H1 (cell line): ENCODE data around the gene LNPEP. TPM values are rescaled to one million over a fixed set of nuclear protein-coding genes. Genes with fewer than 3 reads are reported as not detected.

Experiments
- CTCF ChIA-PET: fragments of 300-600 bp; sonication (Branson Sonifier 250); formaldehyde crosslinking; loops from one replicate; lab custom pipeline; 2021; ENCODE audit not compliant: partially characterized antibody; lab: Charles Lee
- POLR2A ChIA-PET: fragments of 300-600 bp; sonication (Branson Sonifier 250); formaldehyde crosslinking; loops from one replicate; lab custom pipeline; 2021; ENCODE audit warnings: inconsistent platforms; ENCODE audit not compliant: partially characterized antibody; lab: Charles Lee
- DNase-seq, 2 experiments: peaks; one replicate each; pipeline versions ENCODE4 v3.0.0 to v3.0.0-alpha.2; 2010 to 2022; ENCODE audit warnings: low spot score in 2 of 2, low read depth in 1 of 2, mixed read lengths in 1 of 2
- FAIRE-seq: peaks from 2 replicates; lab custom pipeline; 2011; peaks lifted over from hg19 to GRCh38; lab: Jason Lieb, UNC
- H2AFZ ChIP-seq: 2 replicates; pipeline ENCODE4 v1.8.1; 2012; ENCODE audit warnings: low read length, inconsistent platforms
- H2AK5ac ChIP-seq: 2 replicates; pipeline ENCODE4 v1.6.1; 2013; ENCODE audit warnings: low read depth, low read length
- H2BK120ac ChIP-seq: replicated peaks from 2 replicates; pipeline ENCODE3; 2013; ENCODE audit warnings: low read depth, low read length, inconsistent platforms
- H2BK12ac ChIP-seq: 2 replicates; pipeline ENCODE4 v1.6.1; 2013; ENCODE audit warnings: low read depth, low read length
- H2BK15ac ChIP-seq: 2 replicates; pipeline ENCODE4 v1.6.1; 2013; ENCODE audit warnings: low read length
- H2BK20ac ChIP-seq: 2 replicates; pipeline ENCODE4 v1.6.1; 2013; ENCODE audit warnings: low read length
- H2BK5ac ChIP-seq: 2 replicates; pipeline ENCODE4 v1.6.1; 2013; ENCODE audit warnings: low read depth, low read length
- H3K14ac ChIP-seq: 2 replicates; pipeline ENCODE4 v1.6.1; 2013; ENCODE audit warnings: inconsistent platforms; ENCODE audit not compliant: insufficient read length
- H3K18ac ChIP-seq: 2 replicates; pipeline ENCODE4 v1.6.1; 2013; ENCODE audit warnings: low read length; ENCODE audit errors: extremely low read depth
- H3K23ac ChIP-seq: 2 replicates; pipeline ENCODE4 v1.6.1; 2013; ENCODE audit warnings: inconsistent platforms; ENCODE audit not compliant: insufficient read length
- H3K23me2 ChIP-seq: 2 replicates; pipeline ENCODE4 v1.6.1; 2013; ENCODE audit warnings: low read depth, low read length
- H3K27ac ChIP-seq: 2 replicates; pipeline ENCODE4 v1.6.1; 2011; ENCODE audit warnings: low read depth, low read length, inconsistent platforms
- H3K27me3 ChIP-seq, 4 experiments: replicated peaks in 1 of 4; 1 replicate in 1 of 4; 2 replicates in 3 of 4; pipeline versions ENCODE4 v1.6.1 to v1.8.1; 2011 to 2013; ENCODE audit warnings: low read length in 3 of 4, mild to moderate bottlenecking in 3 of 4, inconsistent platforms in 2 of 4, mixed read lengths in 2 of 4, moderate library complexity in 1 of 4; ENCODE audit not compliant: control insufficient read depth in 3 of 4, insufficient read depth in 3 of 4; ENCODE audit errors: extremely low read depth in 1 of 4
- H3K36me3 ChIP-seq, 4 experiments: 2 replicates each; pipeline versions ENCODE4 v1.6.1 to v1.8.1; 2011 to 2013; ENCODE audit warnings: mild to moderate bottlenecking in 4 of 4, low read length in 3 of 4, moderate library complexity in 2 of 4, control low read depth in 1 of 4, inconsistent platforms in 1 of 4; ENCODE audit not compliant: insufficient read depth in 4 of 4, control insufficient read depth in 2 of 4
- H3K4ac ChIP-seq: replicated peaks from 2 replicates; pipeline ENCODE3; 2013; ENCODE audit warnings: low read length, low read depth, mixed read lengths, inconsistent platforms; ENCODE audit not compliant: insufficient read length
- H3K4me1 ChIP-seq, 4 experiments: replicated peaks in 1 of 4; 1 replicate in 1 of 4; 2 replicates in 3 of 4; pipeline versions ENCODE4 v1.6.1 to v1.8.1; 2011 to 2013; ENCODE audit warnings: low read length in 3 of 4, inconsistent platforms in 2 of 4, mixed read lengths in 1 of 4; ENCODE audit not compliant: insufficient read depth in 4 of 4, control insufficient read depth in 3 of 4
- H3K4me2 ChIP-seq, 2 experiments: 2 replicates each; pipeline versions ENCODE4 v1.6.1 to v1.8.1; 2011 to 2013; ENCODE audit warnings: low read depth in 2 of 2, low read length in 2 of 2, control low read depth in 1 of 2, inconsistent platforms in 1 of 2, mild to moderate bottlenecking in 1 of 2; ENCODE audit not compliant: insufficient read depth in 1 of 2
- H3K4me3 ChIP-seq, 4 experiments: fragments of 200-600, 300-600 bp in 1 of 4; sonication (generic), shearing (Covaris generic), sonication (Bioruptor Twin) in 1 of 4; 2 replicates each; pipeline versions ENCODE4 v1.5.1 to v1.8.1; 2011 to 2016; ENCODE audit warnings: low read length in 4 of 4, low read depth in 3 of 4, control low read depth in 2 of 4, inconsistent platforms in 2 of 4, mild to moderate bottlenecking in 2 of 4, mixed read lengths in 1 of 4, moderate library complexity in 1 of 4; ENCODE audit not compliant: insufficient read depth in 2 of 4; ENCODE audit errors: extremely low read depth in 1 of 4
- H3K56ac ChIP-seq: replicated peaks from 2 replicates; pipeline ENCODE3; 2013; ENCODE audit warnings: low read depth, mild to moderate bottlenecking, mixed read lengths, low read length, inconsistent platforms; ENCODE audit not compliant: insufficient read length
- H3K79me1 ChIP-seq: 2 replicates; pipeline ENCODE4 v1.6.1; 2013; ENCODE audit warnings: low read depth, low read length, control low read depth
- H3K79me2 ChIP-seq, 2 experiments: 2 replicates each; pipeline versions ENCODE4 v1.6.1 to v1.8.1; 2012 to 2013; ENCODE audit warnings: low read length in 2 of 2, mild to moderate bottlenecking in 2 of 2, inconsistent platforms in 1 of 2; ENCODE audit not compliant: insufficient read depth in 2 of 2, control insufficient read depth in 1 of 2
- H3K9ac ChIP-seq, 4 experiments: replicated peaks in 1 of 4; 1 replicate in 1 of 4; 2 replicates in 3 of 4; pipeline versions ENCODE4 v1.6.1 to v1.8.1; 2011 to 2013; ENCODE audit warnings: low read depth in 3 of 4, low read length in 3 of 4, control low read depth in 2 of 4, mild to moderate bottlenecking in 2 of 4, moderate library complexity in 2 of 4, inconsistent platforms in 1 of 4; ENCODE audit errors: extremely low read depth in 1 of 4
- H3K9me3 ChIP-seq, 2 experiments: 2 replicates each; pipeline versions ENCODE4 v1.6.1 to v1.8.1; 2012 to 2013; ENCODE audit warnings: mild to moderate bottlenecking in 2 of 2, moderate library complexity in 2 of 2, control low read depth in 1 of 2, inconsistent platforms in 1 of 2, low read depth in 1 of 2, low read length in 1 of 2, mixed read lengths in 1 of 2; ENCODE audit not compliant: insufficient read depth in 2 of 2
- H4K20me1 ChIP-seq, 2 experiments: replicated peaks in 1 of 2; 2 replicates each; pipeline versions ENCODE3 to v1.8.1; 2011 to 2013; ENCODE audit warnings: inconsistent platforms in 2 of 2, low read length in 2 of 2, mild to moderate bottlenecking in 1 of 2; ENCODE audit not compliant: insufficient read depth in 2 of 2, control insufficient read depth in 1 of 2
- H4K5ac ChIP-seq: 2 replicates; pipeline ENCODE4 v1.6.1; 2013; ENCODE audit warnings: low read length, low read depth, mixed read lengths, inconsistent platforms; ENCODE audit not compliant: insufficient read length
- H4K8ac ChIP-seq: 2 replicates; pipeline ENCODE4 v1.8.0; 2013; ENCODE audit warnings: mild to moderate bottlenecking, moderate library complexity, low read length, inconsistent platforms; ENCODE audit not compliant: insufficient read depth; ENCODE audit errors: extremely low read depth
- H4K91ac ChIP-seq: replicated peaks from 2 replicates; pipeline ENCODE3; 2013; ENCODE audit warnings: low read length, mixed read lengths, inconsistent platforms; ENCODE audit not compliant: insufficient read length
- JUN ChIP-seq: IDR thresholded peaks from 2 replicates; pipeline ENCODE4 v1.6.1; 2011; ENCODE audit warnings: low read depth, mild to moderate bottlenecking, improper control_type of control experiment, low read length
- JUND ChIP-seq: IDR thresholded peaks from 2 replicates; pipeline ENCODE4 v1.6.1; 2011; ENCODE audit warnings: mild to moderate bottlenecking, improper control_type of control experiment, low read length
- TEAD4 ChIP-seq: IDR thresholded peaks from 2 replicates; pipeline ENCODE4 v1.6.1; 2012; ENCODE audit warnings: low read depth, low read length, inconsistent platforms, mixed read lengths
- WGBS, 2 experiments: shearing (Covaris generic) in 1 of 2; methylation state at CpG; one replicate each; pipeline versions ENCODE4 v1.1.6 to v1.1.7; 2013 to 2015; ENCODE audit warnings: low lambda C conversion rate in 2 of 2, mixed read lengths in 2 of 2, inconsistent platforms in 1 of 2, low coverage in 1 of 2, missing lambda C conversion rate in 1 of 2; ENCODE audit not compliant: insufficient replicate concordance in 2 of 2, insufficient coverage in 1 of 2, insufficient read length in 1 of 2; ENCODE audit errors: extremely low coverage in 1 of 2, missing lambda C conversion rate in 1 of 2; 5-methylcytosine and 5-hydroxymethylcytosine counted together
- polyA plus RNA-seq, 7 experiments: library from polyadenylated mRNA; depleted of rRNA in 3 of 7; stranded (reverse) in 5 of 7; unstranded in 2 of 7; fragments of >200 nt in 5 of 7; fragments of 200-250 nt in 2 of 7; gene quantifications; 1 replicate in 5 of 7; 2 replicates in 1 of 7; 4 replicates in 1 of 7; pipeline versions ENCODE4 v1.2.1 to v1.2.3, GENCODE V29; 2011 to 2013; ENCODE audit warnings: missing spikeins in 2 of 7, mixed read lengths in 2 of 7
- total RNA-seq: library from RNA; stranded (reverse); fragmentation: NEBNext Ultra II Directional; extraction: Animal tissue kit (Norgen Biotek cat#: 25700); gene quantifications from 2 replicates; pipeline ENCODE4 v1.2.1, GENCODE V29; 2021

Gene LNPEP
- total and polyA plus RNA-seq, 2 of the 8 experiments (the other 6 are each of a cell fraction or from before 2014, with no cell fraction given): 1.8 to 4.5 TPM

DNA sequence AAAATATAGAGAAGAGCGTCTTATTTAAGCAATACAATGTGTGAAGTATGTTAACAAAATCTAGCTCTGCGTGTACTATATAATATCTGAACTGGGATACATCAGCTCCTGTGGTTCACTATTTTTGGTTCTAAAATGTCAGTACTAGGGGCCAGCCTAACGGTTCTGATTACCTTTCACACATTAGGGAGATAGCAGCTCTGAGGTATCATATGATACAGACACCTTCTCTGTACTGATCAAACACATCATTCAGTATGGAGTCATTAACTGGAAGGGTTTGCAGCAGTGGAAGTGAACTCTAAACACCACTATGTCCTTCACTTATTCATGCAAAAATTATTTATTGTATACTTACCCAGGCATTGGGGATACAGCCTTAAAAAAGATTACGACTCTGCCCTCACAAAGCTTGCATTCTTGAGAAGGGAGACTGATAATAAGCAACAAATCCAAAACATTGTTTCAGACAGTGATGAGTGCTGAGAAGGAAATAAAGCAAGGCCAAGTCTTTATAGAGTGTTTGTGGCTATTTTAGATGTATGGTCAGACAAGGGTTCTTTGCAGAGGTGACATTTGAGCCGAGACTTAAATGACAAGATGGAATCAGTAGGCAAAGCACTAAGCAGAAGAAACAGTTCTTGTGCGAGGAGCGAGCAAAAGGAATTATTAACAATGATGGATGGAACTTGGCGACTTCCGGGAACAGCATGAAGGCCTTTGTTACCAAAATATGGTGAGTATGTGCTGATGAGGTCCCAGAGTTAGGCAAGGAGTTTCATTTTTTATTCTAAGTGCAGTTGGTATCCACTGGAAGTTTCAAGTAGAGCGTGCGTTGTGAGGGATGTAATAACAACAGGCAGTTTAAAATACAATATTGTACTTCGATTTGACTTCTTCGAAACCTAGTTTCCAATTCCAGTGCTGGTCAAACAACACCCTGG, 1.8 kb upstream of the LNPEP start:
- no peak for FAIRE-seq
- peaks cover 0 to 11% (median 7%) of the 10 kb centered on the region in 4 experiments; a peak in 3 of 7 replicates for H3K27me3 ChIP-seq
- peak overlapping the region; percentile 83 for H2AFZ ChIP-seq
- H3K36me3 ChIP-seq: no peaks in the 10 kb centered on the region
- H2BK120ac ChIP-seq: no peak overlapping the region
- no peaks in the 10 kb centered on the region for H4K20me1 ChIP-seq
- peak overlapping the region; percentile 83 to 94 for H3K4me2 ChIP-seq
- CTCF ChIA-PET: interaction anchor here (0.6 to 1.4 kb wide), 3 partner anchors 25 to 1990 kb away, joined by 3 to 4 read pairs (median 3); no protein-coding TSS in a partner anchor
- H4K5ac ChIP-seq: no peak overlapping the region
- H3K79me2 ChIP-seq: no peaks in the 10 kb centered on the region; a peak in 1 of 4 replicates
- H3K18ac ChIP-seq: no peak overlapping the region
- H3K14ac ChIP-seq: no peak overlapping the region
- no peak overlapping the region for H3K56ac ChIP-seq
- no peak overlapping the region for H4K91ac ChIP-seq
- no peak overlapping the region for H2BK15ac ChIP-seq
- peak overlapping the region; percentile 39; the same call in 1 of the 2 replicates for H3K27ac ChIP-seq
- H2BK12ac ChIP-seq: no peak overlapping the region; the same call in 1 of the 2 replicates
- POLR2A ChIA-PET: no interaction called here
- 32% methylated on average over 13 of the region's 13 CpGs; no CpG with 5 or more reads in 1 of the 2 experiments for WGBS, 2 experiments
- H3K4ac ChIP-seq: no peak overlapping the region
- H3K9ac ChIP-seq: peak overlapping the region in 3 of 4 experiments; percentile 6 to 56 (median 29); a peak in 4 of 7 replicates
- H4K8ac ChIP-seq: no peak overlapping the region
- H3K23me2 ChIP-seq: peaks cover 13% of the 10 kb centered on the region
- peak overlapping the region; percentile 65 to 74 (median 70) for H3K4me3 ChIP-seq
- no peak for TF ChIP-seq JUN
- no peak for TF ChIP-seq TEAD4
- no peak for TF ChIP-seq JUND
- TF ChIP-seq, all 59 proteins: peak for 0
- Histone ChIP-seq H2AK5ac (no peak overlapping the region), H2BK20ac (no peak overlapping the region), H3K79me1 (no peaks in the 10 kb centered on the region), H3K23ac (no peak overlapping the region), H3K4me1 (peaks cover 2 to 8% (median 6%) of the 10 kb centered on the region in 4 experiments; a peak in 3 of 7 replicates), H3K9me3 (no peaks in the 10 kb centered on the region), H2BK5ac (no peak overlapping the region)
- no peak for DNase-seq
